ENCODE measurements around the gene GPRASP3.
"Not testable (repeated sequence)": the region's sequence is repeated elsewhere in the genome, so short reads cannot be mapped to it uniquely, and the experiment has no call there.

GPRASP3 gene, protein sequence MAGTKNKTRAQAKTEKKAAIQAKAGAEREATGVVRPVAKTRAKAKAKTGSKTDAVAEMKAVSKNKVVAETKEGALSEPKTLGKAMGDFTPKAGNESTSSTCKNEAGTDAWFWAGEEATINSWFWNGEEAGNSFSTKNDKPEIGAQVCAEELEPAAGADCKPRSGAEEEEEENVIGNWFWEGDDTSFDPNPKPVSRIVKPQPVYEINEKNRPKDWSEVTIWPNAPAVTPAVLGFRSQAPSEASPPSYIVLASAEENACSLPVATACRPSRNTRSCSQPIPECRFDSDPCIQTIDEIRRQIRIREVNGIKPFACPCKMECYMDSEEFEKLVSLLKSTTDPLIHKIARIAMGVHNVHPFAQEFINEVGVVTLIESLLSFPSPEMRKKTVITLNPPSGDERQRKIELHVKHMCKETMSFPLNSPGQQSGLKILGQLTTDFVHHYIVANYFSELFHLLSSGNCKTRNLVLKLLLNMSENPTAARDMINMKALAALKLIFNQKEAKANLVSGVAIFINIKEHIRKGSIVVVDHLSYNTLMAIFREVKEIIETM

DNA sequence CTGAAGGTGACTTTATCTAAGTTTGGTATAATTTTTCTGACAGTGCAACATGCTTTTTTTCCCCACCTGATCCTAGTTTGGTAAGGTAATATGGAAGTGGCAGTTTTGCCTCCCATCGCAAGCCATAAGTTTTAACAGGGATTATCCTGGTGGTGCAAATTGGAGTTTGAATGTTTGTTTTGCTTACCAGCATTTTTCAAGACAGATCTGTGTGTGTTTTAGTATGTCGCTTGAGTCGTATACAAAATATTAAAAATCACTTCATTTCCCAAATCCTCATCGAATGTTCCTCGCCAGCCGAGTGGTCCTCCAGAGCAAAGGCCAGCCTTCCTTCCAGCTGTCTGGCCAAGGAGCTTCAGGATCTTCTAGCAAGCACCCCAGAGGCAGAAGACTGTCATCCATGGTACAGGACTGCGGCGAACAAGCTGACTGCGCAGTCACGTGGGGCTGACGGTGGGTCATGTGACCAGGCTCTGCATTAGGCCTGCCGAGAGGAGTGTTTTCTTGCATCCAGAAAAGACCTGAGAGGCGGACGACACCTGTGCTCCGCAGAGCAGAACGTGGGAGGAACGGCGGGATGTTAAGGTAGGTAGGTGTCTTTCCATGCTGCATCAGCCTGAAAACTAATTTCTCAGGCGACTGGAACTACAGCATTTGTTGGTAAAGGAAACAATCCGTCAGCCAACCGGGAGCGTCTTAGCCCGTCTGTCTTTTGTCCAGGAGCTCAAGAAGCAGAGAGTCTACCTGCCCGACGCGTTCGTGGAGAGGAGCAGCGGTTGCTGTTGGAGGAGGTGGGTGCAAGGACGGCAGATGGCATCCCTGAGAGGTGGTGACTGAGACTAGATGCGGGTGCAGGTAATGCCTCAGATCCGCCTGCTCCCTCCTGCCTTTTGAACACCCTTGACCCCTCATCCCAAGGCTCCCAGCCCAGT, at the start of gene GPRASP3:
Gene GPRASP3, plus strand, starts transcription at position 507 of the 932 bp plus-strand sequence. CDS start 28,253 bp downstream, outside the sequence.
- Histone ChIP-seq H3K27ac (ENCODE audit: low read depth in 2 of 2, low read length in 2 of 2) (no peak within 1 kb of the TSS), H3K36me3 (ENCODE audit: control insufficient read depth in 2 of 2, insufficient read depth in 2 of 2, low read length in 2 of 2) (no peaks in the 10 kb centered on the region), H3K9me3 (ENCODE audit: control insufficient read depth in 2 of 2, low read length in 2 of 2) (no peaks in the 10 kb centered on the region), H3K4me3 (ENCODE audit: low read length in 2 of 2) (peak within 1 kb of the TSS; percentile 75 to 78), H3K27me3 (ENCODE audit: control insufficient read depth in 2 of 2, insufficient read depth in 2 of 2, low read length in 2 of 2) (no peaks in the 10 kb centered on the region), H3K4me1 (ENCODE audit: control insufficient read depth in 2 of 2, insufficient read depth in 2 of 2, low read length in 2 of 2) (peaks cover 0 to 2% of the 10 kb centered on the region in 2 donors), H3K9ac (ENCODE audit: low read depth in 1 of 2, low read length in 2 of 2) (peak within 1 kb of the TSS; percentile 55 to 71)

DNA sequence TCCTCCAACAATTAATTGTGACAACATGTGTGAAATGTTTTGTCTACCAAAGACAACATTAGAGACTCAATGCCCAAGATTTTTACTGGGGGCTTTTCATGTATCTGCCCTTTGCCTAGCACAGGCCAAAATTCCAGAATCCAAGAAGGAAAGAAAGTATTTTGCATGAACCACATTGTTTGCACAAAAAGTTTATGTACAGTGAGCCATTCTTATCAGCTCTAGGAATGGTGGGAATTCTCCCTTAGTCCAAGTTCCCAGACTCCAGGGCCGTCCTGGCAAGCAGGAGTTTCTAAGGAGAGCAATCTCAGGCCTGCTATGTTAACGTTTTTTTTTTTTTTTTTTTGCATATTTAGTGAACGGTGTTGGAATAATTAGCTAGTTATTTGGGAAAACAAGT, 47.7 kb upstream of the GPRASP3 start:
- H3K4me1 ChIP-seq (ENCODE audit: control insufficient read depth in 2 of 2, insufficient read depth in 2 of 2, low read length in 2 of 2) = no peaks in the 10 kb centered on the region
- no peak overlapping the region for H3K4me3 ChIP-seq (ENCODE audit: low read length in 2 of 2)
- no peaks in the 10 kb centered on the region for H3K9me3 ChIP-seq (ENCODE audit: control insufficient read depth in 2 of 2, low read length in 2 of 2)
- no peaks in the 10 kb centered on the region for H3K36me3 ChIP-seq (ENCODE audit: control insufficient read depth in 2 of 2, insufficient read depth in 2 of 2, low read length in 2 of 2)
- no peak overlapping the region for H3K27ac ChIP-seq (ENCODE audit: low read depth in 2 of 2, low read length in 2 of 2)
- no peaks in the 10 kb centered on the region for H3K27me3 ChIP-seq (ENCODE audit: control insufficient read depth in 2 of 2, insufficient read depth in 2 of 2, low read length in 2 of 2)
- no peak overlapping the region for H3K9ac ChIP-seq (ENCODE audit: low read depth in 1 of 2, low read length in 2 of 2)

GRCh38 chrX:102677479-102677878, 43.1 kb upstream of the GPRASP3 start:
- not testable (repeated sequence) for H3K4me1 ChIP-seq (ENCODE audit: control insufficient read depth in 2 of 2, insufficient read depth in 2 of 2, low read length in 2 of 2); H3K4me3 ChIP-seq (ENCODE audit: low read length in 2 of 2); H3K9me3 ChIP-seq (ENCODE audit: control insufficient read depth in 2 of 2, low read length in 2 of 2); H3K36me3 ChIP-seq (ENCODE audit: control insufficient read depth in 2 of 2, insufficient read depth in 2 of 2, low read length in 2 of 2); H3K27ac ChIP-seq (ENCODE audit: low read depth in 2 of 2, low read length in 2 of 2); H3K27me3 ChIP-seq (ENCODE audit: control insufficient read depth in 2 of 2, insufficient read depth in 2 of 2, low read length in 2 of 2); H3K9ac ChIP-seq (ENCODE audit: low read depth in 1 of 2, low read length in 2 of 2)

GRCh38 chrX:102684772-102685520, 35.6 kb upstream of the GPRASP3 start:
- Histone ChIP-seq H3K4me1 (ENCODE audit: control insufficient read depth in 2 of 2, insufficient read depth in 2 of 2, low read length in 2 of 2) (no peaks in the 10 kb centered on the region), H3K27ac (ENCODE audit: low read depth in 2 of 2, low read length in 2 of 2) (no peak overlapping the region), H3K4me3 (ENCODE audit: low read length in 2 of 2) (no peak overlapping the region), H3K9me3 (ENCODE audit: control insufficient read depth in 2 of 2, low read length in 2 of 2) (peaks cover 0 to 2% of the 10 kb centered on the region in 2 donors), H3K9ac (ENCODE audit: low read depth in 1 of 2, low read length in 2 of 2) (no peak overlapping the region), H3K36me3 (ENCODE audit: control insufficient read depth in 2 of 2, insufficient read depth in 2 of 2, low read length in 2 of 2) (no peaks in the 10 kb centered on the region), H3K27me3 (ENCODE audit: control insufficient read depth in 2 of 2, insufficient read depth in 2 of 2, low read length in 2 of 2) (no peaks in the 10 kb centered on the region)

DNA sequence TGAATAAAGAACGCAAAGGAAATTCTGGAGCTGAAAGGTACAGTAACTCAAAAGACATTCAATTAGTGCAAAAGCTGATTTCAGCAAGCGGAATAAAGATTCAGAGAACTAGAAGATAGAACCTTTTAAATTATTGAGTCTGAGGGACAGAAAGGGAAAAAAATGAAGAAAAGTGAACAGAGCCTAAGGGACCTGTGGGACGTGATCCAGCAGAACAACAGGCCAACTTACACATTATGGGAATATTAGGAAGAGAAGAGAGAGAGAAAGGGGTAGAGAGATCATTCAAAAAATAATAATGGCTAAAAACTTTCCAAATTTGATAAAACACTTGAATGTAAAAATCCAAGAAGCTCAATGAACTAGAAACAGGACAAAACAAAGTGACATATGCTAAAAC, 25.8 kb upstream of the GPRASP3 start:
- Histone ChIP-seq H3K4me3 (ENCODE audit: low read length in 2 of 2) (no peak overlapping the region), H3K9me3 (ENCODE audit: control insufficient read depth in 2 of 2, low read length in 2 of 2) (no peaks in the 10 kb centered on the region), H3K36me3 (ENCODE audit: control insufficient read depth in 2 of 2, insufficient read depth in 2 of 2, low read length in 2 of 2) (no peaks in the 10 kb centered on the region), H3K27ac (ENCODE audit: low read depth in 2 of 2, low read length in 2 of 2) (no peak overlapping the region), H3K4me1 (ENCODE audit: control insufficient read depth in 2 of 2, insufficient read depth in 2 of 2, low read length in 2 of 2) (no peaks in the 10 kb centered on the region), H3K9ac (ENCODE audit: low read depth in 1 of 2, low read length in 2 of 2) (no peak overlapping the region), H3K27me3 (ENCODE audit: control insufficient read depth in 2 of 2, insufficient read depth in 2 of 2, low read length in 2 of 2) (no peaks in the 10 kb centered on the region)

- Histone ChIP-seq H3K27ac (ENCODE audit: low read depth in 2 of 2, low read length in 2 of 2) (no peak overlapping the region), H3K4me1 (ENCODE audit: control insufficient read depth in 2 of 2, insufficient read depth in 2 of 2, low read length in 2 of 2) (no peaks in the 10 kb centered on the region), H3K9ac (ENCODE audit: low read depth in 1 of 2, low read length in 2 of 2) (no peak overlapping the region), H3K27me3 (ENCODE audit: control insufficient read depth in 2 of 2, insufficient read depth in 2 of 2, low read length in 2 of 2) (no peaks in the 10 kb centered on the region), H3K36me3 (ENCODE audit: control insufficient read depth in 2 of 2, insufficient read depth in 2 of 2, low read length in 2 of 2) (no peaks in the 10 kb centered on the region), H3K9me3 (ENCODE audit: control insufficient read depth in 2 of 2, low read length in 2 of 2) (no peaks in the 10 kb centered on the region), H3K4me3 (ENCODE audit: low read length in 2 of 2) (no peak overlapping the region)
Observed at GRCh38 chrX:102696306-102696705, 24.2 kb upstream of the GPRASP3 start.

- Histone ChIP-seq H3K27ac (ENCODE audit: low read depth in 2 of 2, low read length in 2 of 2) (no peak overlapping the region), H3K9ac (ENCODE audit: low read depth in 1 of 2, low read length in 2 of 2) (no peak overlapping the region), H3K27me3 (ENCODE audit: control insufficient read depth in 2 of 2, insufficient read depth in 2 of 2, low read length in 2 of 2) (no peaks in the 10 kb centered on the region), H3K4me1 (ENCODE audit: control insufficient read depth in 2 of 2, insufficient read depth in 2 of 2, low read length in 2 of 2) (no peaks in the 10 kb centered on the region), H3K4me3 (ENCODE audit: low read length in 2 of 2) (no peak overlapping the region), H3K9me3 (ENCODE audit: control insufficient read depth in 2 of 2, low read length in 2 of 2) (no peaks in the 10 kb centered on the region), H3K36me3 (ENCODE audit: control insufficient read depth in 2 of 2, insufficient read depth in 2 of 2, low read length in 2 of 2) (no peaks in the 10 kb centered on the region)
Observed at GRCh38 chrX:102697494-102697893, 23.0 kb upstream of the GPRASP3 start.

GRCh38 chrX:102708900-102709299, 11.6 kb upstream of the GPRASP3 start:
- no peaks in the 10 kb centered on the region for H3K27me3 ChIP-seq (ENCODE audit: control insufficient read depth in 2 of 2, insufficient read depth in 2 of 2, low read length in 2 of 2)
- H3K4me1 ChIP-seq (ENCODE audit: control insufficient read depth in 2 of 2, insufficient read depth in 2 of 2, low read length in 2 of 2) = no peaks in the 10 kb centered on the region
- no peak overlapping the region for H3K4me3 ChIP-seq (ENCODE audit: low read length in 2 of 2)
- H3K9me3 ChIP-seq (ENCODE audit: control insufficient read depth in 2 of 2, low read length in 2 of 2) = no peaks in the 10 kb centered on the region
- no peaks in the 10 kb centered on the region for H3K36me3 ChIP-seq (ENCODE audit: control insufficient read depth in 2 of 2, insufficient read depth in 2 of 2, low read length in 2 of 2)
- H3K9ac ChIP-seq (ENCODE audit: low read depth in 1 of 2, low read length in 2 of 2) = no peak overlapping the region
- no peak overlapping the region for H3K27ac ChIP-seq (ENCODE audit: low read depth in 2 of 2, low read length in 2 of 2)

DNA sequence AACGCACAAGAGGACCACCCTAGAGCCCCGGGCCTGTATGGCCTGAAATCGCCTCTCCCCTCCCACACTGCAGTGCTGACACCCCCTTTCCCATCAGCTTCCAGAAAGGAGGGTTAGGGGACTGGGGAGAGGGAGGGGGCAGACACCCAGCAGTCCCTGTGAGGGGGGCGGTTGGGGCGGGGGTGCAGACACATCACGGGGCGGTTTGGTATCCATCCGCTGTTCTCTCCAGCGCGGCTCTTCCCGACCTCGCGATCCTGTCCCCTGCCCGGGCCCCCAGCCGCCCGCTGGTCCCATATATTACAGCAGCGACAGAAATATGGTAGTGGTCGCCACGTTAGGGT, 8.7 kb upstream of the GPRASP3 start:
- H3K9ac ChIP-seq (ENCODE audit: low read depth in 1 of 2, low read length in 2 of 2) = peak overlapping the region in 1 of 2 donors; percentile 69

More for the DNA sequence above, 8.7 kb upstream of the GPRASP3 start:
- no peak overlapping the region for H3K27ac ChIP-seq (ENCODE audit: low read depth in 2 of 2, low read length in 2 of 2)
- no peaks in the 10 kb centered on the region for H3K36me3 ChIP-seq (ENCODE audit: control insufficient read depth in 2 of 2, insufficient read depth in 2 of 2, low read length in 2 of 2)
- no peaks in the 10 kb centered on the region for H3K27me3 ChIP-seq (ENCODE audit: control insufficient read depth in 2 of 2, insufficient read depth in 2 of 2, low read length in 2 of 2)
- H3K4me1 ChIP-seq (ENCODE audit: control insufficient read depth in 2 of 2, insufficient read depth in 2 of 2, low read length in 2 of 2) = no peaks in the 10 kb centered on the region
- peak overlapping the region; percentile 67 to 77 for H3K4me3 ChIP-seq (ENCODE audit: low read length in 2 of 2)
- no peaks in the 10 kb centered on the region for H3K9me3 ChIP-seq (ENCODE audit: control insufficient read depth in 2 of 2, low read length in 2 of 2)
